ENCODE measurements around the gene HSP90AA1.

Gene HSP90AA1

GRCh38 chr14:102047808-102048540, 38.9 kb downstream of the HSP90AA1 start:
- no peak overlapping the region for H3K4me3 ChIP-seq (ENCODE audit: low read depth, low read length)
- TF ChIP-seq POLR2A (IDR thresholded peaks at IDR 0.05; ENCODE audit: extremely low read depth, insufficient read length) (no peak), MYC (IDR thresholded peaks at IDR 0.05; ENCODE audit: low read depth, low read length) (no peak), CTCF (IDR thresholded peaks at IDR 0.05; ENCODE audit: low read depth, low read length) (no peak)
- TF ChIP-seq, protein P1, sequence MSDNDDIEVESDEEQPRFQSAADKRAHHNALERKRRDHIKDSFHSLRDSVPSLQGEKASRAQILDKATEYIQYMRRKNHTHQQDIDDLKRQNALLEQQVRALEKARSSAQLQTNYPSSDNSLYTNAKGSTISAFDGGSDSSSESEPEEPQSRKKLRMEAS (IDR thresholded peaks at IDR 0.05; ENCODE audit: low read depth, low read length): no peak
- DNase-seq (ENCODE audit: low read depth): no peak

- H3K4me3 ChIP-seq (ENCODE audit: low read depth, low read length): no peak overlapping the region
- TF ChIP-seq MYC (IDR thresholded peaks at IDR 0.05; ENCODE audit: low read depth, low read length) (no peak), POLR2A (IDR thresholded peaks at IDR 0.05; ENCODE audit: extremely low read depth, insufficient read length) (no peak), CTCF (IDR thresholded peaks at IDR 0.05; ENCODE audit: low read depth, low read length) (peak; percentile 44)
- TF ChIP-seq, protein P1 (IDR thresholded peaks at IDR 0.05; ENCODE audit: low read depth, low read length): 0 out of 2 replicates have a peak, but pooled peaks have one; percentile 7
- peak; percentile 64 for DNase-seq (ENCODE audit: low read depth)
Observed at GRCh38 chr14:102046337-102047278, 40.2 kb downstream of the HSP90AA1 start.

DNA sequence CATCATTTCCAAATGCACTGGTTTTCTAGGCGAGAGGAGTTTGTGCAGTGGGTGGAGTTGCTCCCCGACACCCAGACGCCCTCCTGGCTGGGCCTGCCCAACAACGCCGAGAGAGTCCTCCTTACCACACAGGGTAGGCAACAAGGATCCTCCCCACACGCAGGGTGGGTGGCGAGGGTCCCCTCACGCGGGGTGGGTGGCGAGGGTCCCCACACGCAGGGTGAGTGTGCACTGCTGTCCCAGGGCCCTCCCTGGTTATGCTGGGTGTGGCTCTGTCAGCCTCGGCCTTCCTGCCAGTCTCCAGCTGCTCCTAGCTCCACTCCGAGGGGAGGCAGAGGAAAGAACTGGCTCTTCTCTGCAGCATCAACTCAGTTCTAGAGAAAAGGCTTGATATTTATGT, 42.3 kb downstream of the HSP90AA1 start:
- TF ChIP-seq, protein P1 (IDR thresholded peaks at IDR 0.05; ENCODE audit: low read depth, low read length): no peak
- TF ChIP-seq POLR2A (IDR thresholded peaks at IDR 0.05; ENCODE audit: extremely low read depth, insufficient read length) (no peak), CTCF (IDR thresholded peaks at IDR 0.05; ENCODE audit: low read depth, low read length) (no peak), MYC (IDR thresholded peaks at IDR 0.05; ENCODE audit: low read depth, low read length) (no peak)
- no peak overlapping the region for H3K4me3 ChIP-seq (ENCODE audit: low read depth, low read length)
- DNase-seq (ENCODE audit: low read depth): no peak

- TF ChIP-seq CTCF (IDR thresholded peaks at IDR 0.05; ENCODE audit: low read depth, low read length): no peak
- TF ChIP-seq POLR2A (IDR thresholded peaks at IDR 0.05; ENCODE audit: extremely low read depth, insufficient read length): no peak
- TF ChIP-seq MYC (IDR thresholded peaks at IDR 0.05; ENCODE audit: low read depth, low read length): no peak
- TF ChIP-seq, protein P1 (IDR thresholded peaks at IDR 0.05; ENCODE audit: low read depth, low read length): no peak
- H3K4me3 ChIP-seq (ENCODE audit: low read depth, low read length): no peak overlapping the region
- no peak for DNase-seq (ENCODE audit: low read depth)
Observed at GRCh38 chr14:102043251-102044025, 43.4 kb downstream of the HSP90AA1 start.

GRCh38 chr14:102042699-102043098, 44.1 kb downstream of the HSP90AA1 start:
- no peak for DNase-seq (ENCODE audit: low read depth)
- TF ChIP-seq, protein P1 (IDR thresholded peaks at IDR 0.05; ENCODE audit: low read depth, low read length): no peak
- TF ChIP-seq POLR2A (IDR thresholded peaks at IDR 0.05; ENCODE audit: extremely low read depth, insufficient read length) (no peak), CTCF (IDR thresholded peaks at IDR 0.05; ENCODE audit: low read depth, low read length) (no peak), MYC (IDR thresholded peaks at IDR 0.05; ENCODE audit: low read depth, low read length) (no peak)
- no peak overlapping the region for H3K4me3 ChIP-seq (ENCODE audit: low read depth, low read length)

All from NB4 (cell line).